GM12878 (cell line): ENCODE results near the gene SLC4A9. TPM values are rescaled to one million over a fixed set of nuclear protein-coding genes. Genes with fewer than 3 reads are reported as not detected.

Source experiments
- ATAC-seq: fragments of 200-7000 bp; cut with Tn5 transposase; 3 replicates; pipeline ENCODE4 v1.9.1; 2020; ENCODE audit warnings: mild to moderate bottlenecking, moderate library complexity
- BruUV-seq: library from RNA; stranded (reverse); fragments of 400-500 nt; replicated peaks from 2 replicates; lab custom pipeline; 2021; lab: Mats Ljungman, UMichigan
- CTCF ChIA-PET: fragments of 300-600 bp; sonication (Branson Sonifier 250); formaldehyde crosslinking; extraction: SDS; loops from one replicate; lab custom pipeline; 2021; ENCODE audit warnings: inconsistent platforms; lab: Yijun Ruan, JAX
- POLR2A ChIA-PET: fragments of 350-600 bp; formaldehyde crosslinking; extraction: SDS; loops from one replicate; lab custom pipeline; 2021; ENCODE audit warnings: inconsistent platforms; lab: Charles Lee
- RAD21 ChIA-PET: fragments of 300-600 bp; sonication (Branson Sonifier 250); formaldehyde crosslinking; loops from one replicate; lab custom pipeline; 2023; ENCODE audit warnings: antibody characterized with exemption; ENCODE audit not compliant: unreplicated experiment; lab: Charles Lee
- SMC1A ChIA-PET: fragments of 300-600 bp; sonication (Branson Sonifier 250); formaldehyde crosslinking; loops from one replicate; lab custom pipeline; 2023; ENCODE audit not compliant: unreplicated experiment, uncharacterized antibody; lab: Charles Lee
- DNase-seq: peaks from one replicate; pipeline ENCODE4 v3.0.0-alpha.2; 2011; ENCODE audit warnings: low read depth, low spot score
- FAIRE-seq: peaks from 3 replicates; lab custom pipeline; 2011; peaks lifted over from hg19 to GRCh38; lab: Jason Lieb, UNC
- H2AFZ ChIP-seq: 2 replicates; pipeline ENCODE4 v1.6.0; 2011; ENCODE audit warnings: low read depth, low read length, control low read depth; ENCODE audit not compliant: control insufficient read depth
- H3K27ac ChIP-seq: 2 replicates; pipeline ENCODE4 v1.5.1; 2011; ENCODE audit warnings: control low read depth; ENCODE audit not compliant: control insufficient read depth, insufficient read depth
- H3K27me3 ChIP-seq, 2 experiments: replicated peaks in 1 of 2; 2 replicates each; pipeline versions ENCODE4 v1.6.0 to v1.6.1; 2011; ENCODE audit warnings: low read length in 1 of 2; ENCODE audit not compliant: control insufficient read depth in 2 of 2, insufficient read depth in 2 of 2
- H3K36me3 ChIP-seq, 2 experiments: 2 replicates each; pipeline ENCODE4 v1.5.1; 2011; ENCODE audit warnings: low read length in 1 of 2; ENCODE audit not compliant: control insufficient read depth in 2 of 2, insufficient read depth in 2 of 2
- H3K4me1 ChIP-seq: 2 replicates; pipeline ENCODE4 v1.6.1; 2011; ENCODE audit warnings: mild to moderate bottlenecking, low read length, moderate library complexity, mixed read lengths; ENCODE audit not compliant: control insufficient read depth, insufficient read depth
- H3K4me2 ChIP-seq: 2 replicates; pipeline ENCODE4 v1.6.0; 2011; ENCODE audit warnings: control low read depth; ENCODE audit not compliant: control insufficient read depth, insufficient read depth
- H3K4me3 ChIP-seq: fragments of 200-600 bp; sonication (generic); 2 replicates; pipeline ENCODE4 v1.5.1; 2016
- H3K79me2 ChIP-seq: 2 replicates; pipeline ENCODE4 v1.6.0; 2011; ENCODE audit warnings: low read length; ENCODE audit not compliant: control insufficient read depth, insufficient read depth
- H3K9ac ChIP-seq: 2 replicates; pipeline ENCODE4 v1.8.0; 2011; ENCODE audit warnings: low read length, control low read depth, mixed read lengths; ENCODE audit not compliant: control insufficient read depth, insufficient read depth
- H3K9me3 ChIP-seq: replicated peaks from 3 replicates; pipeline ENCODE4 v1.5.1; 2011; ENCODE audit warnings: mild to moderate bottlenecking, low read length; ENCODE audit not compliant: control insufficient read depth, insufficient read depth
- H4K20me1 ChIP-seq: 2 replicates; pipeline ENCODE4 v1.6.0; 2011; ENCODE audit not compliant: control insufficient read depth, insufficient read depth
- ATF2 ChIP-seq: IDR thresholded peaks from 2 replicates; pipeline ENCODE4 v1.6.1; 2012; ENCODE audit warnings: low read length, inconsistent platforms
- HCFC1 ChIP-seq: fragments of 150-350 bp; IDR thresholded peaks from 2 replicates; pipeline ENCODE4 v1.6.1; 2014; ENCODE audit warnings: low read length
- HDGF ChIP-seq: fragments of 450-650 bp; IDR thresholded peaks from 2 replicates; pipeline ENCODE4 v1.6.1; 2016; ENCODE audit warnings: antibody characterized with exemption
- MEF2B ChIP-seq: fragments of 450-650 bp; IDR thresholded peaks from 2 replicates; pipeline ENCODE4 v1.6.1; 2018; ENCODE audit warnings: mild to moderate bottlenecking, moderate library complexity; ENCODE audit not compliant: partially characterized antibody, poor library complexity, severe bottlenecking
- MTA3 ChIP-seq: IDR thresholded peaks from 2 replicates; pipeline ENCODE4 v1.6.1; 2012; ENCODE audit warnings: low read length, inconsistent platforms, borderline replicate concordance
- POLR2AphosphoS5 ChIP-seq: IDR thresholded peaks from 2 replicates; pipeline ENCODE4 v1.6.1; 2011; ENCODE audit warnings: mild to moderate bottlenecking, low read length, inconsistent platforms
- RB1 ChIP-seq: fragments of 450-650 bp; formaldehyde crosslinking; IDR thresholded peaks from 2 replicates; pipeline ENCODE4 v1.6.1; 2017; ENCODE audit warnings: mild to moderate bottlenecking, borderline replicate concordance
- SMAD5 ChIP-seq: IDR thresholded peaks from 2 replicates; pipeline ENCODE4 v1.6.1; 2016; ENCODE audit warnings: antibody characterized with exemption, low read depth
- TCF12 ChIP-seq: IDR thresholded peaks from 2 replicates; pipeline ENCODE4 v1.6.1; 2011; ENCODE audit warnings: low read depth, mild to moderate bottlenecking, low read length
- WGBS: methylation state at CpG from one replicate; pipeline ENCODE4 v1.1.6; 2016; ENCODE audit warnings: low lambda C conversion rate; ENCODE audit not compliant: insufficient replicate concordance, insufficient coverage; ENCODE audit errors: missing lambda C conversion rate; 5-methylcytosine and 5-hydroxymethylcytosine counted together
- in situ Hi-C: fragments of 300-500 bp; cut with MboI; formaldehyde crosslinking; loops from 9 replicates; pipeline ENCODE4 v1.14.3; 2018; ENCODE audit warnings: mixed read lengths
- intact Hi-C: fragments of 100-400 bp; cut with micrococcal nuclease; formaldehyde crosslinking; loops from one replicate; pipeline ENCODE4 v1.14.2; 2022; ENCODE audit not compliant: unreplicated experiment
- polyA plus RNA-seq, 11 experiments: library from polyadenylated mRNA; depleted of rRNA in 4 of 11; unstranded in 6 of 11; stranded (reverse) in 5 of 11; fragments of >200 nt; fragmentation: Nextera tagmentation in 4 of 11; fragmentation: Illumina TruSeq in 1 of 11; extraction: Ambion mirVana in 4 of 11; extraction: Trizol in 1 of 11; gene quantifications; 1 replicate in 1 of 11; 2 replicates in 10 of 11; pipeline versions ENCODE4 v1.2.1 to v1.2.3, GENCODE V29; 2011 to 2016; ENCODE audit warnings: inconsistent platforms in 2 of 11, missing spikeins in 2 of 11, low read depth in 1 of 11
- total RNA-seq, 4 experiments: library from RNA; depleted of rRNA in 3 of 4; stranded (reverse); fragments of >200 nt in 3 of 4; fragmentation: Illumina TruSeq in 1 of 4; extraction: Trizol in 1 of 4; gene quantifications; 2 replicates each; pipeline versions ENCODE4 v1.2.1 to v1.2.3, GENCODE V29; 2013 to 2021

SLC4A9 gene
- total and polyA plus RNA-seq, 10 of the 15 experiments (the other 5 are each of a cell fraction or from before 2014, with no cell fraction given), result 0.03 to 0.05 (median 0.05) TPM; not detected in 7

DNA sequence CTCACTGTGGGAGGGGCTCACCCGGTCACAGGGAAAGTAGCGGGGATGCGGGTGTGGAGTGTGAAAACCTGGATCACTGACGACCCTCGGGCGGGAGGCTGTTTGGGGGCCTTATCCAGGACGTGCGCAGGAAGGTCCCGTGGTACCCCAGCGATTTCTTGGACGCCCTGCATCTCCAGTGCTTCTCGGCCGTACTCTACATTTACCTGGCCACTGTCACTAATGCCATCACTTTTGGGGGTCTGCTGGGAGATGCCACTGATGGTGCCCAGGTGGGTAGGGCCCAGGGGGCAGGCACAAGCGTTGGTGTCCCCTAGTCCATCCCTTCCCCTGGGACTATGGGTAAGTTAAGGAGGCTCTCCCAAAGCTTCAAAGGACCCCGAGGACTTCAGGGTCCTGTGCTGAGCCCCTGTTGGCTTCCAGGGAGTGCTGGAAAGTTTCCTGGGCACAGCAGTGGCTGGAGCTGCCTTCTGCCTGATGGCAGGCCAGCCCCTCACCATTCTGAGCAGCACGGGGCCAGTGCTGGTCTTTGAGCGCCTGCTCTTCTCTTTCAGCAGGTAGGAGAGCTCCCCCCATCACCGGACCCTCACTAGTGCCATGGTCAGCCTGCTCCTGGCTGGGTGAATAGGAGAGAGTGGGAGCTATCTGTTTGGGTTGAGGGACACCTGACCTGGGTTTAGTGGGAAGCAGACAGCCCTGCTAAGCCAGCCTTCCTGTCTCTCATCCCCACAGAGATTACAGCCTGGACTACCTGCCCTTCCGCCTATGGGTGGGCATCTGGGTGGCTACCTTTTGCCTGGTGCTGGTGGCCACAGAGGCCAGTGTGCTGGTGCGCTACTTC lies 3.9 kb downstream of the SLC4A9 start:
- 48% methylated on average over 20 of the region's 20 CpGs for WGBS
- FAIRE-seq (no peak), DNase-seq (no peak), ATAC-seq (no peak)
- no peaks in the 10 kb centered on the region for H3K27me3 ChIP-seq
- no peaks in the 10 kb centered on the region for H4K20me1 ChIP-seq
- intact Hi-C loops (loop anchor here (2.0 kb wide), 1 partner anchor 357 kb away; no protein-coding TSS in a partner anchor), in situ Hi-C loops (loop anchor here (5.0 kb wide), 2 partner anchors 122 to 353 kb away; no protein-coding TSS in a partner anchor)
- RAD21 ChIA-PET, result interaction anchor here (1.0 to 4.9 kb wide), 6 partner anchors 12 to 357 kb away, joined by 3 to 34 read pairs (median 4); partner anchors contain the start of gene HBEGF
- no peaks in the 10 kb centered on the region; the same call in 1 of the 2 replicates for H3K4me1 ChIP-seq
- no peaks in the 10 kb centered on the region for H3K36me3 ChIP-seq
- POLR2A ChIA-PET, result interaction anchor here (1.0 kb wide), 1 partner anchor 42 kb away, joined by 3 read pairs; no protein-coding TSS in a partner anchor
- H3K4me2 ChIP-seq, result peak overlapping the region; percentile 90
- no peaks in the 10 kb centered on the region for H3K79me2 ChIP-seq
- BruUV-seq, result no TSS peak
- no peaks in the 10 kb centered on the region for H3K9me3 ChIP-seq
- TF ChIP-seq MEF2B (no peak), RB1 (0 out of 2 replicates have a peak, but pooled peaks have one; percentile 5), HDGF (0 out of 2 replicates have a peak, but pooled peaks have one; percentile 9)
- no peak overlapping the region for H3K27ac ChIP-seq
- SMC1A ChIA-PET, result interaction anchor here (0.6 to 1.7 kb wide), 6 partner anchors 9 to 355 kb away, joined by 3 to 6 read pairs (median 3); no protein-coding TSS in a partner anchor
- CTCF ChIA-PET, result interaction anchor here (0.6 to 4.4 kb wide), 42 partner anchors 9 to 362 kb away, joined by 3 to 36 read pairs (median 4); partner anchors contain the start of genes EIF4EBP3, HBEGF, IK and NDUFA2
- H2AFZ ChIP-seq, result peak overlapping the region; percentile 87
- H3K9ac ChIP-seq, result no peak overlapping the region
- H3K4me3 ChIP-seq, result 0 out of 2 replicates have a peak overlapping the region, but pooled peaks have one; percentile 57

GRCh38 chr5:140364472-140364765 lies 4.4 kb downstream of the SLC4A9 start:
- no peak overlapping the region for H2AFZ ChIP-seq
- no peak overlapping the region for H3K4me3 ChIP-seq
- intact Hi-C loops (no loop called here), in situ Hi-C loops (loop anchor here (5.0 kb wide), 2 partner anchors 122 to 353 kb away; no protein-coding TSS in a partner anchor)
- DNase-seq, result no peak
- no peak for FAIRE-seq
- ChIA-PET RAD21 (interaction anchor here (1.0 to 4.9 kb wide), 3 partner anchors 18 to 356 kb away, joined by 3 to 34 read pairs (median 4); partner anchors contain the start of gene HBEGF), SMC1A (interaction anchor here (0.7 to 1.7 kb wide), 3 partner anchors 29 to 355 kb away, joined by 3 to 6 read pairs (median 4); no protein-coding TSS in a partner anchor), POLR2A (no interaction called here), CTCF (interaction anchor here (1.3 to 4.4 kb wide), 14 partner anchors 9 to 355 kb away, joined by 3 to 36 read pairs (median 6); partner anchors contain the start of genes EIF4EBP3, IK and NDUFA2)
- no peaks in the 10 kb centered on the region for H3K9me3 ChIP-seq
- no peak overlapping the region for H3K27ac ChIP-seq
- no peak overlapping the region for H3K9ac ChIP-seq
- H4K20me1 ChIP-seq, result no peaks in the 10 kb centered on the region
- ATAC-seq, result no peak
- no peaks in the 10 kb centered on the region; the same call in 1 of the 2 replicates for H3K4me1 ChIP-seq
- H3K36me3 ChIP-seq, result no peaks in the 10 kb centered on the region
- H3K27me3 ChIP-seq, result no peaks in the 10 kb centered on the region
- TF ChIP-seq HCFC1 (no peak), ATF2 (no peak), TCF12 (no peak), SMAD5 (no peak), MTA3 (no peak), POLR2AphosphoS5 (no peak)
- no peak overlapping the region for H3K4me2 ChIP-seq
- 94% methylated on average over 3 of the region's 3 CpGs for WGBS
- H3K79me2 ChIP-seq, result no peaks in the 10 kb centered on the region
- BruUV-seq, result no TSS peak
